ENCODE measurements around the gene OGFR. TPM values are rescaled to one million over a fixed set of nuclear protein-coding genes. Genes with fewer than 3 reads are reported as not detected.

OGFR gene
- total RNA-seq, 1 experiment from 2014 or later, result 73.6 TPM

DNA sequence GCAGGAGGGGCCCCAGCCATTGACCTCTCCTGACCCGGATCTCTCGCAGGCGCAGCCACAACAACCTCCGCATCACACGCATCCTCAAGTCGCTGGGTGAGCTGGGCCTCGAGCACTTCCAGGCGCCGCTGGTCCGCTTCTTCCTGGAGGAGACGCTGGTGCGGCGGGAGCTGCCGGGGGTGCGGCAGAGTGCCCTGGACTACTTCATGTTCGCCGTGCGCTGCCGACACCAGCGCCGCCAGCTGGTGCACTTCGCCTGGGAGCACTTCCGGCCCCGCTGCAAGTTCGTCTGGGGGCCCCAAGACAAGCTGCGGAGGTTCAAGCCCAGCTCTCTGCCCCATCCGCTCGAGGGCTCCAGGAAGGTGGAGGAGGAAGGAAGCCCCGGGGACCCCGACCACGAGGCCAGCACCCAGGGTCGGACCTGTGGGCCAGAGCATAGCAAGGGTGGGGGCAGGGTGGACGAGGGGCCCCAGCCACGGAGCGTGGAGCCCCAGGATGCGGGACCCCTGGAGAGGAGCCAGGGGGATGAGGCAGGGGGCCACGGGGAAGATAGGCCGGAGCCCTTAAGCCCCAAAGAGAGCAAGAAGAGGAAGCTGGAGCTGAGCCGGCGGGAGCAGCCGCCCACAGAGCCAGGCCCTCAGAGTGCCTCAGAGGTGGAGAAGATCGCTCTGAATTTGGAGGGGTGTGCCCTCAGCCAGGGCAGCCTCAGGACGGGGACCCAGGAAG lies 7.7 kb downstream of the OGFR start:
- Histone ChIP-seq H2AFZ (ENCODE audit: low read depth, low read length, poor library complexity, severe bottlenecking) (no peak overlapping the region), H3K27me3 (ENCODE audit: insufficient read depth, low read length) (no peaks in the 10 kb centered on the region), H3K27ac (ENCODE audit: low read depth, low read length) (no peak overlapping the region), H3K4me2 (ENCODE audit: low read length) (no peak overlapping the region), H3K36me3 (ENCODE audit: control insufficient read depth in 1 of 2, insufficient read depth in 2 of 2, low read length in 2 of 2) (peaks cover 24 to 38% of the 10 kb centered on the region in 2 experiments), H3K9me3 (ENCODE audit: control insufficient read depth in 1 of 2, insufficient read depth in 1 of 2, low read depth in 1 of 2, low read length in 2 of 2) (no peaks in the 10 kb centered on the region), H3K4me1 (ENCODE audit: control insufficient read depth in 1 of 2, insufficient read depth in 2 of 2, low read length in 2 of 2) (peaks cover 18 to 34% of the 10 kb centered on the region in 2 experiments), H3K4me3 (replicated peaks in 1 of 2; ENCODE audit: low read depth in 1 of 2, low read length in 2 of 2) (no peak overlapping the region), H3K9me2 (ENCODE audit: insufficient read depth) (no peaks in the 10 kb centered on the region), H4K20me1 (ENCODE audit: insufficient read depth) (no peaks in the 10 kb centered on the region; the same call in 1 of the 2 replicates), H3K79me2 (ENCODE audit: insufficient read depth, low read length) (peaks cover 32% of the 10 kb centered on the region), H3K9ac (ENCODE audit: low read length) (no peak overlapping the region)
- DNase-seq (ENCODE audit: low read depth, low spot score), result no peak
- no TSS peak for BruUV-seq (replicated peaks)
- CTCF ChIA-PET, result no interaction called here
- intact Hi-C loops (cut with micrococcal nuclease), result no loop called here
- ATAC-seq, result no peak
- TF ChIP-seq EGR1 (IDR thresholded peaks at IDR 0.05; ENCODE audit: low read depth), result no peak
- POLR2A ChIA-PET, result no interaction called here
- RAD21 ChIA-PET (ENCODE audit: low non-redundant PET in 1 of 2, low total read pairs in 2 of 2, uncharacterized antibody in 2 of 2, unreplicated experiment in 2 of 2), result no interaction called here

DNA sequence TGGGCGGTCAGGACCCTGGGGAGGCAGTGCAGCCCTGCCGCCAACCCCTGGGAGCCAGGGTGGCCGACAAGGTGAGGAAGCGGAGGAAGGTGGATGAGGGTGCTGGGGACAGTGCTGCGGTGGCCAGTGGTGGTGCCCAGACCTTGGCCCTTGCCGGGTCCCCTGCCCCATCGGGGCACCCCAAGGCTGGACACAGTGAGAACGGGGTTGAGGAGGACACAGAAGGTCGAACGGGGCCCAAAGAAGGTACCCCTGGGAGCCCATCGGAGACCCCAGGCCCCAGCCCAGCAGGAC lies 8.2 kb downstream of the OGFR start:
- no peak overlapping the region for H3K4me2 ChIP-seq (ENCODE audit: low read length)
- H3K27me3 ChIP-seq (ENCODE audit: insufficient read depth, low read length), result no peaks in the 10 kb centered on the region
- BruUV-seq (replicated peaks), result TSS peak; percentile 46
- intact Hi-C loops (cut with micrococcal nuclease), result no loop called here
- no peak overlapping the region for H3K27ac ChIP-seq (ENCODE audit: low read depth, low read length)
- H4K20me1 ChIP-seq (ENCODE audit: insufficient read depth), result no peaks in the 10 kb centered on the region; the same call in 1 of the 2 replicates
- no peaks in the 10 kb centered on the region for H3K9me3 ChIP-seq (ENCODE audit: control insufficient read depth in 1 of 2, insufficient read depth in 1 of 2, low read depth in 1 of 2, low read length in 2 of 2)
- no peak overlapping the region for H3K4me3 ChIP-seq (replicated peaks in 1 of 2; ENCODE audit: low read depth in 1 of 2, low read length in 2 of 2)
- DNase-seq (ENCODE audit: low read depth, low spot score), result no peak
- H3K9ac ChIP-seq (ENCODE audit: low read length), result no peak overlapping the region
- ChIA-PET RAD21 (ENCODE audit: low non-redundant PET in 1 of 2, low total read pairs in 2 of 2, uncharacterized antibody in 2 of 2, unreplicated experiment in 2 of 2) (no interaction called here), POLR2A (no interaction called here), CTCF (no interaction called here)
- H2AFZ ChIP-seq (ENCODE audit: low read depth, low read length, poor library complexity, severe bottlenecking), result no peak overlapping the region
- no peaks in the 10 kb centered on the region for H3K9me2 ChIP-seq (ENCODE audit: insufficient read depth)
- H3K36me3 ChIP-seq (ENCODE audit: control insufficient read depth in 1 of 2, insufficient read depth in 2 of 2, low read length in 2 of 2), result peaks cover 24 to 33% of the 10 kb centered on the region in 2 experiments
- no peak for ATAC-seq
- peaks cover 27% of the 10 kb centered on the region for H3K79me2 ChIP-seq (ENCODE audit: insufficient read depth, low read length)
- H3K4me1 ChIP-seq (ENCODE audit: control insufficient read depth in 1 of 2, insufficient read depth in 2 of 2, low read length in 2 of 2), result peaks cover 21 to 36% of the 10 kb centered on the region in 2 experiments
- TF ChIP-seq EZH2 (IDR thresholded peaks at IDR 0.05) (no peak), CEBPB (IDR thresholded peaks at IDR 0.05; ENCODE audit: low read depth) (no peak), SIN3A (IDR thresholded peaks at IDR 0.05; ENCODE audit: low read depth) (no peak), CBX3 (IDR thresholded peaks at IDR 0.05; ENCODE audit: low read depth) (no peak), ZFX (IDR thresholded peaks at IDR 0.05) (no peak), YY1 (IDR thresholded peaks at IDR 0.05; ENCODE audit: extremely low read depth, insufficient replicate concordance, low read depth, low read length) (no peak), ELF1 (IDR thresholded peaks at IDR 0.05; ENCODE audit: borderline replicate concordance, low read depth) (no peak), POLR2AphosphoS5 (IDR thresholded peaks at IDR 0.05; ENCODE audit: low read depth, low read length) (no peak; the same call in 1 of the 2 replicates), ZNF274 (IDR thresholded peaks at IDR 0.05; ENCODE audit: low read depth, low read length) (no peak), EZH2phosphoT487 (IDR thresholded peaks at IDR 0.05; ENCODE audit: borderline replicate concordance) (no peak)
- TF ChIP-seq, protein P1, sequence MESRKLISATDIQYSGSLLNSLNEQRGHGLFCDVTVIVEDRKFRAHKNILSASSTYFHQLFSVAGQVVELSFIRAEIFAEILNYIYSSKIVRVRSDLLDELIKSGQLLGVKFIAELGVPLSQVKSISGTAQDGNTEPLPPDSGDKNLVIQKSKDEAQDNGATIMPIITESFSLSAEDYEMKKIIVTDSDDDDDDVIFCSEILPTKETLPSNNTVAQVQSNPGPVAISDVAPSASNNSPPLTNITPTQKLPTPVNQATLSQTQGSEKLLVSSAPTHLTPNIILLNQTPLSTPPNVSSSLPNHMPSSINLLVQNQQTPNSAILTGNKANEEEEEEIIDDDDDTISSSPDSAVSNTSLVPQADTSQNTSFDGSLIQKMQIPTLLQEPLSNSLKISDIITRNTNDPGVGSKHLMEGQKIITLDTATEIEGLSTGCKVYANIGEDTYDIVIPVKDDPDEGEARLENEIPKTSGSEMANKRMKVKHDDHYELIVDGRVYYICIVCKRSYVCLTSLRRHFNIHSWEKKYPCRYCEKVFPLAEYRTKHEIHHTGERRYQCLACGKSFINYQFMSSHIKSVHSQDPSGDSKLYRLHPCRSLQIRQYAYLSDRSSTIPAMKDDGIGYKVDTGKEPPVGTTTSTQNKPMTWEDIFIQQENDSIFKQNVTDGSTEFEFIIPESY (IDR thresholded peaks at IDR 0.05; ENCODE audit: extremely low read depth, insufficient replicate concordance, low read length), result no peak
- TF ChIP-seq, protein P2, sequence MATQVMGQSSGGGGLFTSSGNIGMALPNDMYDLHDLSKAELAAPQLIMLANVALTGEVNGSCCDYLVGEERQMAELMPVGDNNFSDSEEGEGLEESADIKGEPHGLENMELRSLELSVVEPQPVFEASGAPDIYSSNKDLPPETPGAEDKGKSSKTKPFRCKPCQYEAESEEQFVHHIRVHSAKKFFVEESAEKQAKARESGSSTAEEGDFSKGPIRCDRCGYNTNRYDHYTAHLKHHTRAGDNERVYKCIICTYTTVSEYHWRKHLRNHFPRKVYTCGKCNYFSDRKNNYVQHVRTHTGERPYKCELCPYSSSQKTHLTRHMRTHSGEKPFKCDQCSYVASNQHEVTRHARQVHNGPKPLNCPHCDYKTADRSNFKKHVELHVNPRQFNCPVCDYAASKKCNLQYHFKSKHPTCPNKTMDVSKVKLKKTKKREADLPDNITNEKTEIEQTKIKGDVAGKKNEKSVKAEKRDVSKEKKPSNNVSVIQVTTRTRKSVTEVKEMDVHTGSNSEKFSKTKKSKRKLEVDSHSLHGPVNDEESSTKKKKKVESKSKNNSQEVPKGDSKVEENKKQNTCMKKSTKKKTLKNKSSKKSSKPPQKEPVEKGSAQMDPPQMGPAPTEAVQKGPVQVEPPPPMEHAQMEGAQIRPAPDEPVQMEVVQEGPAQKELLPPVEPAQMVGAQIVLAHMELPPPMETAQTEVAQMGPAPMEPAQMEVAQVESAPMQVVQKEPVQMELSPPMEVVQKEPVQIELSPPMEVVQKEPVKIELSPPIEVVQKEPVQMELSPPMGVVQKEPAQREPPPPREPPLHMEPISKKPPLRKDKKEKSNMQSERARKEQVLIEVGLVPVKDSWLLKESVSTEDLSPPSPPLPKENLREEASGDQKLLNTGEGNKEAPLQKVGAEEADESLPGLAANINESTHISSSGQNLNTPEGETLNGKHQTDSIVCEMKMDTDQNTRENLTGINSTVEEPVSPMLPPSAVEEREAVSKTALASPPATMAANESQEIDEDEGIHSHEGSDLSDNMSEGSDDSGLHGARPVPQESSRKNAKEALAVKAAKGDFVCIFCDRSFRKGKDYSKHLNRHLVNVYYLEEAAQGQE (IDR thresholded peaks at IDR 0.05; ENCODE audit: low read depth), result no peak
- TF ChIP-seq, protein P3, sequence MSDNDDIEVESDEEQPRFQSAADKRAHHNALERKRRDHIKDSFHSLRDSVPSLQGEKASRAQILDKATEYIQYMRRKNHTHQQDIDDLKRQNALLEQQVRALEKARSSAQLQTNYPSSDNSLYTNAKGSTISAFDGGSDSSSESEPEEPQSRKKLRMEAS (IDR thresholded peaks at IDR 0.05), result no peak
- TF ChIP-seq, protein P4, sequence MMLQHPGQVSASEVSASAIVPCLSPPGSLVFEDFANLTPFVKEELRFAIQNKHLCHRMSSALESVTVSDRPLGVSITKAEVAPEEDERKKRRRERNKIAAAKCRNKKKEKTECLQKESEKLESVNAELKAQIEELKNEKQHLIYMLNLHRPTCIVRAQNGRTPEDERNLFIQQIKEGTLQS (IDR thresholded peaks at IDR 0.05), result no peak

Data from HCT116 (cell line).